ENCODE data around the gene PRKCQ. TPM values are rescaled to one million over a fixed set of nuclear protein-coding genes. Genes with fewer than 3 reads are reported as not detected.

The PRKCQ gene
- 0.94 TPM for total RNA-seq

- ATAC-seq (no peak), DNase-seq (ENCODE audit: low spot score) (no peak)
- intact Hi-C loops (cut with DNase I) = no loop called here
Observed at GRCh38 chr10:6579904-6580278, at the start of gene PRKCQ. Gene PRKCQ (minus strand): TSS chr10:6580276. CDS start chr10:6515135, 65,141 bp downstream.

DNA sequence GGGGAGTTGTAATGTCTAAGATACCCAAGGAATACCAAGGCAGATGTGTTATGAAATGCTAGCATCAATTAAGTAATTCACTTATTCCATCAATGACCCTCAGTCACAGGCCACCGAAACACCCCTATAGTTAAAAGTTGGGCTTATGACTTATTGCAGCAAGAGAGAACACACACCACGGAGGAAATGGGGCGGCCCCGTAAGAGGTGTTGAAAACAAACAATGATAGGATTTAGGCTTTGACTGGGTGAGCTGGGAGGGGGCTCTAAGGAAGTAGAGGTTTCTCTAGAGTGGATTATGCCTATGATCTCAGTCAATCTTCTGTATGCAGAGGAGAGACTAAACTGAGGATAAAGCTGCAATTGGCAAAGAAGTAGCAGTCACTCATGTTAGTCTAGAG, 45.4 kb upstream of the PRKCQ start:
- intact Hi-C loops (cut with DNase I) = no loop called here
- ATAC-seq (no peak), DNase-seq (ENCODE audit: low spot score) (no peak)

DNA sequence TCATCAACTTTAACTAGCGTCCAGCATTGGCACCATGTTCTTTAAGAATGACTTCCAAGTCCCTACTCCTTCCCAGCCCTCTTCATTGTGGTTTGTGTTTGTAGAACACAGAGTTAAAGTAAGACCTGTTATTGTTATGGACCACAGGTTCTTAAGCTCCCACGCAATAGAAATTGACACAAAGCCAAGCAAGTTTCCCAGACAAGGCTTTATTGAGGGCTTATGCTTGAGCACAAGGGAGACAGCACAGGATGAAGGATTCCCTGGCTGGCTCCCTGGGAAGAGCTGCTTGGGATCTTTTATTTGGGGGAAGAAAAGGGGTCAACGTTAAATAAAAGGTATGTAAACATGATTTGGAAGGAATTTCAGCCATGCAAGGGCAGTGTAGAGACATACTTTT, 44.3 kb upstream of the PRKCQ start:
- no peak for DNase-seq (ENCODE audit: low spot score)
- no peak for ATAC-seq
- intact Hi-C loops (cut with DNase I) = no loop called here

DNA sequence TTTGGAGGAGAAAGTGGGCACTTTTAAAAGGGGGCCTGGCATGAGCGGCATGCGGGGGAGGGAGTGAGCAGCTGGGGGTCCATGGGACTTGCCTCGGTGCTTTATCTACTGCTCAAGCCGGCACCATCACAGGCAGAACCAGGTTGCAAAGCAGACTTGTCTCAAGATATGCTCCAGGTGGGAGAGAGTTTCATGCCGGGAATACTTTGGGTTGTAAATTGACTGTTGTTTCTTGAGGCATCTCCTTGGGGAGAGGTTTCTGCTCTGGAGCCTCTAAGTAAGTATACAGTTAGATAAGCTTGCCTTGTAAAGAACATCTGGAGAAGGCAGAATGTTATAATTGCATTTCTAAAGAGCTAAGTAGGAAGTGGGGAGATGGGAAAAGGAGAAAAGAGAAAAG, 42.8 kb upstream of the PRKCQ start:
- ATAC-seq = no peak
- intact Hi-C loops (cut with DNase I) = no loop called here
- DNase-seq (ENCODE audit: low spot score) = no peak

DNA sequence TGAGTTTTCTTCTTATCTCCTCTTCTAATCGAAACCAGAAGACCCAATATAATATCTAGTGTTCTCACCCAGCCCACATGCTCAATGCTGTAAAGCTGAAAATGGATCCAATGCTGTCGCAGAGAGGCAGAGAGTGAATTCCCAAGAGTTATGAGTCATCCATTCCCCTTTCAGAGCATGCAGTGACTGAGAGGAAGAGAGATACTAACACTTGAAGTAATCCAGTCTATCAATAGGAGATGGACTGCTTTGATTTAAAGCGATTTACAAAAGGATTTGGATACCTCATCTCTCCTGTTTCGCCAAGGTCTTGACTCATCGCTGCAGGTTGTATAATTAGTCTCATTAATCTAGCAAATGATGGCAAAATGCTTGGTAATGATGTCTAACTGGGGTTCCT, 41.5 kb upstream of the PRKCQ start:
- ATAC-seq (no peak), DNase-seq (ENCODE audit: low spot score) (no peak)
- intact Hi-C loops (cut with DNase I) = no loop called here

DNA sequence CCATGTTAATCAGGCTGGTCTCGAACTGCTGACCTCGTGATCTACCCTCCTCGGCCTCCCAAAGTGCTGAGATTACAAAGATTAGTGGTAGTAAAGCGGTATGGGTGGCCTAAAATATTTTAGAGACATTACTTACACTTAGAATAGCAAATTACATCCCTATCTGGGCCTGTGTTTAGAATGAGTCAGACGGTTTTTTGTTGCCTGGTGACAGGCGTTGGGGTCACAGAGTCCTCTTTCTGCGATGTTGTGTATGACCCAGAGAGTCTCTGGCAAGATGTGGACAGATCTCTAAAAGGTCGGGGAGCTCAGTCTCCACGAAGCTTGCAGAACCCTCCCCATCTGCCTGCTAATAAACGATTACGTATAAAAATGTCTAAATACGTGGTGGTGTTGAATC, 39.6 kb upstream of the PRKCQ start:
- DNase-seq (ENCODE audit: low spot score) (no peak), ATAC-seq (no peak)
- intact Hi-C loops (cut with DNase I) = no loop called here

DNA sequence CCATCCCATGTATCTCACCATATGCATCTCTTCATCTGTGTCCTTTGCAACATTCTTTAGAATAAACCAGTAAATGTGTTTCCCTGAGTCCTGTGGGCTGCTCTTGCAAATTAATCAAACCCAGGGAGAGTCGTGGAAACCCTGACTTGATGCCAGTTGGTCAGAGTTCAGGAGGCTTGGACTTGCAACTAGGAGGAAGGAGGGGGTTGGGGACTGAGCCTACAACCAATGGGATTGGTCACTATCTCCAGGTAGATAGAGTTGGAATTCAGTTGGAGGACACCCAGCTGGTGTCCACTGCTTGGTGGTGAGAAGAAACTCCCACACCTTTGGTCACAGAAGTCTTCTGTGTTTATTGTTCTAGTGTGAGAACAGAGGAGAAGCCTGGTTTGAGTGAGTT, 38.3 kb upstream of the PRKCQ start:
- DNase-seq (ENCODE audit: low spot score) (no peak), ATAC-seq (no peak)
- intact Hi-C loops (cut with DNase I) = no loop called here

- ATAC-seq (no peak), DNase-seq (ENCODE audit: low spot score) (no peak)
- intact Hi-C loops (cut with DNase I) = no loop called here
Observed at GRCh38 chr10:6617309-6618076, 37.4 kb upstream of the PRKCQ start.

GRCh38 chr10:6615971-6616370, 35.9 kb upstream of the PRKCQ start:
- intact Hi-C loops (cut with DNase I) = no loop called here
- DNase-seq (ENCODE audit: low spot score) (no peak), ATAC-seq (no peak)

- intact Hi-C loops (cut with DNase I) = no loop called here
- ATAC-seq = no peak
- no peak for DNase-seq (ENCODE audit: low spot score)
Observed at GRCh38 chr10:6612371-6612770, 32.3 kb upstream of the PRKCQ start.

GRCh38 chr10:6610647-6611046, 30.6 kb upstream of the PRKCQ start:
- ATAC-seq (no peak), DNase-seq (ENCODE audit: low spot score) (no peak)
- intact Hi-C loops (cut with DNase I) = no loop called here

DNA sequence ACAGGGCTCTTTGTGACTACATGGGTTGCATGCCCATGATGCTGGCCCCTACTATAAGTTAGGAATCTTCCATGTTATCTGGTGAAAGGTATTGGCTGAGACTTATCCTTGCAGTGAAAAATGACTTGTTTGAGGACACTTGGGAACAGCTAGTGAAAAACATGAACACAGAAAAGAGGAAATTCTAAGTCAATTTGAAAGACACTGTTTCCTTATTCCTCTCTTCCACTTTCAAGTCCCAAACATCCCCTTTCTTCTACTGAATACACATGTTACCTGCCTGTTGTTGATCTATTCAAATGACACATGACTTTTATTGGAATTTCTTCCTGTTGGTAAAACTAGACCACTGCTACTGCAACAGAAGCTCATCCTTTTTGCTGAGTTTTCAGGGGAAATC, 29.5 kb upstream of the PRKCQ start:
- intact Hi-C loops (cut with DNase I) = no loop called here
- ATAC-seq = no peak

GRCh38 chr10:6607778-6608177, 27.7 kb upstream of the PRKCQ start:
- no peak for ATAC-seq

More for the DNA sequence above, 29.5 kb upstream of the PRKCQ start:
- DNase-seq (ENCODE audit: low spot score) = no peak

GRCh38 chr10:6607182-6607581, 27.1 kb upstream of the PRKCQ start:
- ATAC-seq (no peak), DNase-seq (ENCODE audit: low spot score) (no peak)
- intact Hi-C loops (cut with DNase I) = no loop called here

More at GRCh38 chr10:6607778-6608177, 27.7 kb upstream of the PRKCQ start:
- intact Hi-C loops (cut with DNase I) = no loop called here
- DNase-seq (ENCODE audit: low spot score) = no peak

GRCh38 chr10:6603142-6604125, 23.4 kb upstream of the PRKCQ start:
- ATAC-seq (no peak), DNase-seq (ENCODE audit: low spot score) (no peak)
- intact Hi-C loops (cut with DNase I) = no loop called here

- intact Hi-C loops (cut with DNase I) = no loop called here
- no peak for DNase-seq (ENCODE audit: low spot score)
- no peak for ATAC-seq
Observed at GRCh38 chr10:6602700-6603084, 22.6 kb upstream of the PRKCQ start.

GRCh38 chr10:6602026-6602699, 22.1 kb upstream of the PRKCQ start:
- DNase-seq (ENCODE audit: low spot score) = no peak
- intact Hi-C loops (cut with DNase I) = no loop called here

GRCh38 chr10:6601246-6601805, 21.2 kb upstream of the PRKCQ start:
- no peak for DNase-seq (ENCODE audit: low spot score)
- ATAC-seq = no peak
- intact Hi-C loops (cut with DNase I) = no loop called here

More at GRCh38 chr10:6602026-6602699, 22.1 kb upstream of the PRKCQ start:
- ATAC-seq = no peak

DNA sequence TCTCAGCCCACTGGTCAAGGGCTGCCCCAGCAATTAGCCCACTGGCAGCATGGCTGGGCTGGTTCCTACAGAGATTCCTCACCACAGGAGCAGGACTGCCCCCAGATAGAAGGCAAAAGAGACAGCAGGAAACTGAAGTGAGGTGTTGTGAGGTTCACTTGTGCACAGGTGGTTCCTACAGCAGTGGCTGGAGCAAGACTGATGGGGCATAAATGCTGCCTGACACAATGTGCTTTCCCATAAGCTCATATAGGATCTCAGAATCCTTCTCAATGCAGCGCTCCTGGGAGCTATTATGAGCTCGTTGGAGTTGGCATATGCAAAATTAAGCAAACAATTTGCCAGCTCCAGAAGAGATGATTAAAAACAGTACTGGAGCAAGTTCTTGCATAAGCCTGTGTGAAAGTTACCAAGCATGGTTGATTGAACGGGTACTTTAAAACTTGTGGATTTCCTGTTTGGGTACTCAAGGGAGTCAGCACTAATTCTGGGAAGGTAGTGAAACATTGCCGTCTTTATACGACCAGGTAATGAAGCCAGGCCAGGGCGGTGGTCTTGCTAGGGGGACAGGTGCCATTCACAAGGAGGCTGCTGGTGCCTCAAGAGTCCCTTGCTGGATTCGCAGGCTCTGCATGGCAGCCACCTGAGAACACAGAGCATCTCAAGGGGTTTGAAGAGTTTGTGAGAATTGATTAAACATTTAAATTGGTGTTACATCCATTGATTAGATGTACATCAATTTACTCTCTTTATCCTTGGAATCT, 20.3 kb upstream of the PRKCQ start:
- ATAC-seq (no peak), DNase-seq (ENCODE audit: low spot score) (no peak)
- intact Hi-C loops (cut with DNase I) = no loop called here
